ENCODE results near the gene DNAJB2. TPM values are rescaled to one million over a fixed set of nuclear protein-coding genes. Genes with fewer than 3 reads are reported as not detected.

DNAJB2 gene
- polyA plus RNA-seq (ENCODE audit: insufficient read length) = 97.8 TPM

GRCh38 chr2:219279151-219279915 lies at the start of gene DNAJB2:
TSS of gene DNAJB2 (plus strand) at chr2:219279366. CDS start at chr2:219279834, 468 bp downstream.
- DNase-seq = peak; percentile 99

DNA sequence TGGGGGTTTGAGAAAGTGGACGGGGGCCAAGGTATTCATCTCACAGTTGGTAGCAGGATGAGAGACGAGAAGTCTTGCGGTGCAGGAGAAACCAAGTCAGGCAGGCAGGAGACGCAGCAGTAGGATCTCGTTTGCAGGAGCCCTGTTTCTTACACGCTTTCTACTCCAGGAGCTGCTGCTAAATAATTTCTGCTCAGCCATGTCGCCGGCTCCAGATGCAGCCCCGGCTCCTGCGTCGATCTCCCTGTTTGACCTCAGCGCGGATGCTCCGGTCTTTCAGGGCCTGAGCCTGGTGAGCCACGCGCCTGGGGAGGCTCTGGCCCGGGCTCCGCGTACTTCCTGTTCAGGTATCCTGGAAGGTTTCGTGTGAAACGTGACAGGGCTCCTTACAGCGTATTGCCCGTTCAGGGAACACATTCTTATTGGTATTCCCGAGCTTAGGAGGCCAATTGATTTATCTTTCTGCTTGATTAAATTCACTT lies 49.1 kb upstream of the DNAJB2 start:
- DNase-seq = no peak

- DNase-seq = no peak
Observed at GRCh38 chr2:219234331-219234730, 44.8 kb upstream of the DNAJB2 start.

DNA sequence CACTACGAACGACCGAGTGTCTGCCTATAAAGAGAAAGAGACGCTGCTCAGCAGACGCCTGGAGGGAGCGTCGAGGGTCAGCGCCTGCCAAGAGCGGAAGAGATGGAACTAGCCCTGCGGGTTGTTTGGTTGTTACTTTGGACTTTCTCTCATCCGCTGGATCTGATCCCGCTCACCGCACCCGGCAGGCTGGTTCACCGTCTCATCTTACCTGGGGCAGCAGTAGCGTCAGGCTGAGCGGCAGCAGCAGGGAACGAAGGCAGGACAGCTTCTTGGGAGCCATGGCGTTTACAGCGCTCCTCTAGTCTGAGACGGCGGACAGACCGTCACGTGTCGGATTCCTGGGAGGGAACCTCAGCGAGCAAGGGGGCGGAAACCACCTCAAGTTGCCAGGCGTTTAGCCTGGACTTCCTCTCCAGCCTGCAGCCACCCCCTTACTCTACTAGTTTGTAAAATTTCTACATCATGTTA lies 35.8 kb upstream of the DNAJB2 start:
- no peak for DNase-seq

DNA sequence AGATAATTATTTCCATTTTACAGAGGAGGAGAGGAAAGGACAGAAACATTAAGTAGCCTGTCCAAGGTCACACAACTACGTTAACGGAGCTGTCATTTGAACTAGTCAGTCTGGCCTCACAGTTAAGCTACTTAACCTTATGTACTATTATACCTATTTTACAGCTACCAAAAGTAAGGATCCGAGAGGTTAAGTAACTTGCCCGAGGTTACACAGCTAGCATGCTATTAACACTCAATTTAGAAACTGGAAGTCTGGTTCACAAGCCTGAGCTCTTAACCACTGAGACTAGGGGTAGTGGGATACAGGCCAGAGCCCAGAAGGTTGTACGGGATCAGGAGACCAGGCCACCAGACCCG lies 34.4 kb upstream of the DNAJB2 start:
- DNase-seq = no peak

DNA sequence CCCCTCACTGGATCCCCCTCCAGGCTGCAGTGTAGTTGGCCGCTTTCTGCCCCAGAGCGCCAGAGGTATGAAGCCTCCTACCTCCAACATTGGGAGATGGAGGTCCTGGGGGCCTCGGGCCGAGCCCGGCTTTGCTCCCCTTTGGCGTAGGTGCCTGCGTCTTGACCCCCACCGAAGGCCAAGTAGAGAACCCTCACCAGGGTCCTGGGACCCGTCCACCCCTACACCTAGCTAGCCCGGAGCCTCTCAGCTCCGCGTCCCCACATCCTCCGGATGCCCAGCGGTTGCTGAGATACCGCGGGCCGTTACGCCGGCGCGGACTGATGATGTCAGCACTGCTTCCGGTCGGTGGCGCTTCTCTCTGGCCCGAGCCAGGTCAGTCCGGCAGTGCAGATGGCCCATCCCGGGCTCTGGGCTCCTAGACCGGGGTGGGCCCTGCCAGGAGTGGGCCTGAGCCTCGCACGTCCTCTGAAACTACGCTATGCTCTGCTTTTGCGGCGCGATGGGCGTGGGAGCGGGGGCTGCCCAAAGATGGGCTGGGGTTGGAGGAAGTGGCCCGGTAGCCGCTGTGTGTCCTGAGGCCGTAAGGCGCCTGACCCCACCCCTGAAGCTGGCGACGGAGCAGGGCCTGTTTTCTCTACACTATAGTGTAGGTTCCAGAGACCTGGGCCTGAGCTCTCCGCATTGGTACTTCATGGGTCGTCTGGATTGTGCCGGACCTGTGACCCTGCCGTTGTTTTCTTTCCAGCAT lies 33.8 kb upstream of the DNAJB2 start, which contains the start of the genes GLB1L and STK16:
Gene GLB1L (minus strand): TSS at position 297 of the 751 bp plus-strand sequence. CDS start 1,871 bp downstream, outside the sequence.
Gene STK16 (plus strand): TSS at position 332 of the 751 bp plus-strand sequence. CDS start 521 bp downstream, outside the sequence.
- peak; percentile 94 for DNase-seq

- no peak for DNase-seq
Observed at GRCh38 chr2:219245899-219246230, 33.3 kb upstream of the DNAJB2 start.

GRCh38 chr2:219246559-219246958 lies 32.6 kb upstream of the DNAJB2 start:
- no peak for DNase-seq

GRCh38 chr2:219247678-219248642 lies 31.2 kb upstream of the DNAJB2 start:
- no peak for DNase-seq

DNA sequence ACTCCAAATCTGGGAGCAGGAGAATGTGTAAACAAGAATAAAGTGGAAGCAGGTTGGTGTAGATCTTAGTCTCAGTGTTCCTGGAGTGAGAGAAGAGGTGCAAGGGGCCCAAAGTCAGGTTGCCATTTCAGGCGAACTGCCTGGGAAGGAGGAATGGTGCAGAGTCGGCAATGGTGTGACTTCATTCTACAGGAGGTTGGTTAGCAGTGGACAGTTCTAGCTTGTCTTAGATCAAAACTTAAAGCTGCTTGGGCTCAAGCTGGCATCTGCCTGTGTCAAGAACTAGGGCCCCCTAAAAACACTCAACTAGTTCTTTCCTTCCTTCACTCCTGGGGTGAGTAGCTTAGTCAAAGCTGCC lies 30.3 kb upstream of the DNAJB2 start:
- DNase-seq = no peak

DNA sequence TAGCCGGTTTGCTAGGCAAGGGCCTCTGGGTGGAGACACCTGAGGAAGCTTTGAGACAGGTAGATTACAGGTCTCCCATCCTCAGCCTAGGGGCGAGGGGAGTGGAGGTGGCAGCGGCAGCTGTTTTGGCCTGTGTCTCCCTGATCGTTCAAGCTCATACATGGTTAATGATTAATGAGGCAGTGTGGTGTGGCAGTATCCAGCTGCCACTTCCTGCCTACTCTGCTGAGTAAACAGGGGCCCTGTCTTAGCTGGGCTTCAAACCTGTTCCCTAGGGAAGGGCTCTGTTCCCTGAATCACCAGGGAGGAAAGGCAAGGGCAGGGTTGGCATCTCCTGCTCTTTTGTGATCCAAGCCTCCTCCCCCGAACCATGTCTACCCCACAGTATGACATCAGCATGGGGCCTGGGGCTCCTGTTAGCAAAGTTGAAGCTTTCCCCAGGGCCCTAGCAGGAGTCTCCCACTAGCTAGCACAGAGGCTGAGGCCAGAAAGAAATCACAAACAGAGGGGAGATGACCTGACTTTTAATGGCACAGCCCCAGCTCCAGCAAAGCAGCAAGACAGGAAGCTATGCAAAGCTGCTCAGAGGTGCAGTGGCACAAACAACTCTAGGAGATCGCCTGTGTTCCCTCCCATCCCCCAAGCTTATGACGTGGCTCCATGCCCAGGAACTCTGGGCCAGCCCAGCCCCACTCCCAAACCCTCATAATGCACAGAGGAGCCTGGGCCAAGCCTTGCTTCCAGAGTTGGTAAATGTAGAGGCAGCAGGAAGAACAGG lies 29.8 kb upstream of the DNAJB2 start:
- no peak for DNase-seq

DNA sequence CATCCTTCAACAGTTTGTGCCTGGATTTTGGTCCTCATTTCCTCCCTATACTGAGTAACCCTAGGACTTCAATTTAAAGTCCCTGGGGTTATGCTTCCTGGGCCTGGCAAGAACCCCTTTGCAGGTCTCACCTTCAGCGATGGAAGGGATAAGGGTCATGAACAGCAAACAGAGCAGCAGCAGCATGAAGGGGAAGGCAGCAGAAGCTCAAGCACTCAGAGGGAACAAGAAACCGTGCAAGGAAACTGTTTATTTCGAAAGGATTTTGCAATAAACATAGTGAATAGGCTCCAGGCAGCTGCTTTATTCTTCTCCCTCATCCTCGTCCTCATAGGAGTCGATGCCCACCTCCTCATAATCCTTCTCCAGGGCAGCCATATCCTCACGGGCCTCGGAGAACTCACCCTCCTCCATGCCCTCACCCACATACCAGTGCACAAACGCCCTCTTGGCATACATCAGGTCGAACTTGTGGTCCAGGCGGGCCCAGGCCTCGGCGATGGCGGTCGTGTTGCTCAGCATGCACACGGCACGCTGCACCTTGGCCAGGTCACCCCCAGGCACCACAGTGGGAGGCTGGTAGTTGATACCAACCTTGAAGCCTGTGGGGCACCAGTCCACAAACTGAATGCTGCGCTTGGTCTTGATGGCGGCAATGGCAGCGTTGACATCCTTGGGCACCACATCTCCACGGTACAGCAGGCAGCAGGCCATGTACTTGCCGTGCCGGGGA lies 29.0 kb upstream of the DNAJB2 start:
- no peak for DNase-seq

DNA sequence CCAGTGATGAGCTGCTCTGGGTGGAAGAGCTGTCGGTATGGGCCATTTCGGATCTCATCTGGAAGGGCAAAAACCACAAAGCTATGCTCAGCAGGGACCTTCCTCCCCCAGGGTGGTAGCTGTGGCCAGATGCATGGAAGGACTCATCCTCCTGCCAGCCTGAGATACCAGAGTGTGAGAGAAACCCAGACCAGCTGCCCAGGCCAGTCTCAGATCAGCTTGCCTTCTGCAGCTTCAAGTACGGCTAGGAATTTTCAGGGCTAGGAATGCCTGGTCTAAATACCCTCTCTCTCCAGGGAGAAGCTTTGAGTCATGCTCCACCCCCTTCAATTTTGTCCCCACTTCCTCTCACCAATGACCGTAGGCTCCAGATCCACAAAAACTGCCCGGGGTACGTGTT lies 27.5 kb upstream of the DNAJB2 start:
- no peak for DNase-seq

- no peak for DNase-seq
Observed at GRCh38 chr2:219252084-219252483, 27.1 kb upstream of the DNAJB2 start.

- no peak for DNase-seq
Observed at GRCh38 chr2:219252570-219252899, 26.6 kb upstream of the DNAJB2 start.

- DNase-seq = no peak
Observed at GRCh38 chr2:219252900-219253752, 26.0 kb upstream of the DNAJB2 start, which contains the start of gene TUBA4B. TSS of gene TUBA4B (plus strand) at chr2:219253243. CDS start at chr2:219253408, 165 bp downstream.

GRCh38 chr2:219253753-219254589 lies 25.2 kb upstream of the DNAJB2 start, which contains the start of gene TUBA4A:
TSS of gene TUBA4A (minus strand) at chr2:219253918. CDS start at chr2:219253858, 60 bp downstream.
- no peak for DNase-seq

- DNase-seq = no peak
Observed at GRCh38 chr2:219254590-219255201, 24.5 kb upstream of the DNAJB2 start.

Data from hindlimb muscle (tissue), 1 donor.